SH-SY5Y (cell line): ENCODE data around the gene ARHGEF4.

Experiments
- GATA2 ChIP-seq: IDR thresholded peaks from 2 replicates; pipeline ENCODE4 v1.6.1; 2011; ENCODE audit warnings: mild to moderate bottlenecking, low read depth, low read length
- GATA3 ChIP-seq: IDR thresholded peaks from 2 replicates; pipeline ENCODE4 v1.6.1; 2011; ENCODE audit warnings: low read depth, mild to moderate bottlenecking, low read length, moderate library complexity

DNA sequence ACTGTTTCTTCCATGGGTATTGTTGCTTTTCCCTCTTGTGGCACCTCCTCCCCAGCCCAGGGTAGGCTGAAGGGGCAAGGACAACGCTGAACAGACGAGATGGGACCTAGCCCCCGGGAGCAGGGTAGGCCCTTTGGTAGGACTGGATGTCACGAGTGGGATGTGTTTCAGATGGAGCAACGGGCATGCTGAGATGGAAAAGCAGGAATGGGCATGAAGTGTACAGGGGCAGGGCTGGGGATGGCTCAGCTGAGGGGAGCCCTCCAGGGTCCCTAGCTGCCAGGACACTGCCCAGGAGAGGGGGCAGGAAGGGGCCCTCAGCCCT lies 33.4 kb downstream of the ARHGEF4 start:
- TF ChIP-seq GATA3, result no peak
- TF ChIP-seq GATA2, result no peak
